Occipital lobe (tissue), 2 donors: ENCODE measurements around the gene RPS19BP1. TPM values are rescaled to one million over a fixed set of nuclear protein-coding genes. Genes with fewer than 3 reads are reported as not detected.

Experiments used
- DNase-seq: peaks from one replicate; lab custom pipeline; 2025; lab: John Stamatoyannopoulos, UW
- total RNA-seq: library from RNA; depleted of rRNA; stranded (reverse); fragments of >200 nt; gene quantifications from one replicate; pipeline ENCODE4 v1.2.3, GENCODE V29; 2014

The RPS19BP1 gene
- total RNA-seq = 18.9 TPM

- peak; percentile 98 for DNase-seq
Measured at GRCh38 chr22:39532215-39533073, at the start of gene RPS19BP1. Gene RPS19BP1, minus strand, starts transcription at chr22:39532748. Its CDS starts 10 bp downstream, at chr22:39532738.

- no peak for DNase-seq
Measured at GRCh38 chr22:39581303-39581702, 48.8 kb upstream of the RPS19BP1 start.

GRCh38 chr22:39580795-39581194 lies 48.2 kb upstream of the RPS19BP1 start:
- no peak for DNase-seq

- DNase-seq = no peak
Measured at GRCh38 chr22:39580006-39580441, 47.5 kb upstream of the RPS19BP1 start.

GRCh38 chr22:39577900-39578299 lies 45.4 kb upstream of the RPS19BP1 start:
- DNase-seq = no peak

- DNase-seq = no peak
Measured at GRCh38 chr22:39577366-39577765, 44.8 kb upstream of the RPS19BP1 start.

GRCh38 chr22:39576027-39576426 lies 43.5 kb upstream of the RPS19BP1 start:
- no peak for DNase-seq

- DNase-seq = no peak
Measured at GRCh38 chr22:39575552-39575825, 42.9 kb upstream of the RPS19BP1 start.

- DNase-seq = no peak
Measured at GRCh38 chr22:39574779-39575551, 42.4 kb upstream of the RPS19BP1 start.

- no peak for DNase-seq
Measured at GRCh38 chr22:39571538-39571937, 39.0 kb upstream of the RPS19BP1 start.

GRCh38 chr22:39570665-39571064 lies 38.1 kb upstream of the RPS19BP1 start, which contains the start of gene CACNA1I:
Gene CACNA1I, plus strand, starts transcription at chr22:39570753. Its CDS starts 0 bp downstream, at chr22:39570753.
- no peak for DNase-seq

GRCh38 chr22:39570226-39570625 lies 37.7 kb upstream of the RPS19BP1 start:
- no peak for DNase-seq

- DNase-seq = no peak
Measured at GRCh38 chr22:39569066-39569465, 36.5 kb upstream of the RPS19BP1 start.

- no peak for DNase-seq
Measured at GRCh38 chr22:39568278-39568981, 35.9 kb upstream of the RPS19BP1 start.

- no peak for DNase-seq
Measured at GRCh38 chr22:39567135-39567946, 34.8 kb upstream of the RPS19BP1 start.

GRCh38 chr22:39565414-39565944 lies 32.9 kb upstream of the RPS19BP1 start:
- DNase-seq = no peak

- DNase-seq = no peak
Measured at GRCh38 chr22:39563571-39564428, 31.3 kb upstream of the RPS19BP1 start.

GRCh38 chr22:39562839-39563489 lies 30.4 kb upstream of the RPS19BP1 start:
- no peak for DNase-seq

GRCh38 chr22:39560127-39560526 lies 27.6 kb upstream of the RPS19BP1 start:
- DNase-seq = no peak
